Posterior cingulate gyrus (tissue), 11 donors: ENCODE results near the gene SDK1.
A peak's percentile ranks its signal among the peaks of the same experiment; 100 is the strongest.

Experiments
- DNase-seq, 10 donors: peaks; one replicate each; pipeline versions ENCODE4 v3.0.0 to v3.0.0-alpha.2; 2020 to 2021; ENCODE audit warnings: mixed read lengths in 3 of 10
- intact Hi-C: fragments of 100-400 bp; cut with DNase I; formaldehyde crosslinking; loops from one replicate; pipeline ENCODE4 v1.15.1; 2023

SDK1 gene

DNA sequence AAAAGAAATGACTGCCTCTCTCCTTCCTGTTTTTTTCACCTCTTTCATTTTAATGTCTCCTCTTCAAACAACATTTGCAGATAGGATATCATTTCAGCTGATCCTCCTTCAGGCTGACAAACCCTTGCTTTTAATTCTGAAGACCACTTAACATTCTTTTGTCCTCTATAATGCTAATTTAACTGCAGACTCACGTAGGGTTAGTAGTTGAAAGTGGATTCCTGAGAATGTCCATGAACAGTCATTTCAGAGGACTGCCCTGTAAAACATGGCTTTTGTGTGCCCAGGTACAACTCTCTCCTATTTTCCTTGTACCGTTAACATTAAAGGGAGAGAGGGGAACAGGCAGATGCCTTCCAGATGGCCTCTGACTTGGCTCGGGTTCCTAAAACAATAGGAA, 524.4 kb downstream of the SDK1 start:
- DNase-seq, result no peak
- intact Hi-C loops, result no loop called here

- intact Hi-C loops, result no loop called here
- DNase-seq, result no peak
These were observed 531.1 kb downstream of the SDK1 start for GRCh38 chr7:3832199-3832598.

- DNase-seq, result no peak
- intact Hi-C loops, result no loop called here
These were observed 534.1 kb downstream of the SDK1 start for GRCh38 chr7:3835109-3835508.

GRCh38 chr7:3836855-3837254, 535.8 kb downstream of the SDK1 start:
- no peak for DNase-seq
- intact Hi-C loops, result no loop called here

DNA sequence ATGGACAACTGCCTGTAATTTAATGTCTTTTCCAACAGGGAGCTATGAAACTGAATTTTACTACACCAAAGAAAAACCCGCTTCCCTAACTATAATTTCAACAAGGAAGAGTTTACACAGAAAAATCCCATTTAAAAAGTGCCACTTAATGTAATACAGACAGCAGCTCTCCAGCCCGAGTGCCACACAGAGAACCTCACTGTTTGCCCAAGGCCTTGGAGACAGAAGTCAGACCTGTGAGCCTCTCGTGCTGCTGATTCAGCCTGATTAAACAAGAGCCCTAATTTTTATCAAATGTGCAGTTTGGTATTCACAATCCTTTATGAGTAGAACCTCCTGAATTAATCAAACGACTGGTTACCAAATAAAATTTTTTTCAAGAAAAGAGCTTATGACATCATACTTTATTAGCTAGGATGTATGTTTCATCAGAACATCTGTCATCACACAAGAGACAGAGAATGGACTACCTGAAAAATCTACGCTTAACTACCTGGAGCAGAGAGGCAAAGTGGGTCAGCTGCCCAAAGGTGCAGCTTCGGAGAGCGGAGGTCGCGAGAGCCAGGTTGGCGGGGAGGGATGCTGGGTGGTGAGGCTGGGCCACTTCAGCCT, 543.6 kb downstream of the SDK1 start:
- DNase-seq, result no peak
- intact Hi-C loops, result no loop called here

GRCh38 chr7:3846738-3847137, 545.7 kb downstream of the SDK1 start:
- no peak for DNase-seq
- intact Hi-C loops, result no loop called here

- intact Hi-C loops, result no loop called here
- DNase-seq, result no peak
These were observed 546.3 kb downstream of the SDK1 start for GRCh38 chr7:3847336-3847735.

DNA sequence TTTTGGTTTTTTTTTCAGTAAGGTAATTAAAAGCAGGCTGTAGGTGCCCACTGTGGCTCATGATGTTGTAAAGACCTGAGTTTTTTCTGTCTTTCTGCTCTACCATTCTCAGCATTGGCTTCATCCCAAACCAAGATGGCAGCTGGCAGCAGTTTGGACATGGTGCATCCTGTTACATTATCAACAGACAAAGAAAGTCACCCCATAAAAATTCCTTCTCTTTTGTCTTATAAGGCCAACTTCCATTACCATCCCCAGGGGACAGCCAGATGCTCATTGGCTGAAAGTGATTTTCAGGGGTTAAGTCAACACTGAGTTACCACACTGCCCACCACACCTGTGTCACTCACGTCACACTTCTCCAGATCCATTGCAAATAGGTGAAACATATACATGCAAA, 558.4 kb downstream of the SDK1 start:
- DNase-seq, result no peak
- intact Hi-C loops, result no loop called here

GRCh38 chr7:3860932-3861331, 559.9 kb downstream of the SDK1 start:
- DNase-seq, result no peak
- intact Hi-C loops, result no loop called here

- intact Hi-C loops, result no loop called here
- no peak for DNase-seq
These were observed 560.3 kb downstream of the SDK1 start for GRCh38 chr7:3861386-3861785.

DNA sequence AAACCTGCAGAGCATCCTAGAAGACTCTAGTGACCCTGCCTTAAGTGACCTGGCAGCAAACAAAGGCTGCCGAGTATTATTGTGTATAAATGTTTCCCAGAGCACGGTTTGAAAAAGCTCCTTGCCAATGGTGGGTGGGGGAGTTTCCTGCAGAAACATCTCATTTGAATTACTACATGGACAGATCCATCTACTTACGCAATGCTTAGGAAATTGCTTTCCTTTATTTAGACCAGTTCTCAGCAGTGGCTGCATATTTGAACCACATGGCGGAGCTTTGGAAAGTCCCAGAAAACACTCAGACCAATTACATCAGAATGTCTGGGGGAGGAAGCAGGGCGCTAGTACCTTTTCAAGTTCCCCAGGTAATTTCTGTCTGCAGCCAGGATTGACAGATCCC, 560.9 kb downstream of the SDK1 start:
- DNase-seq, result no peak
- intact Hi-C loops, result no loop called here

DNA sequence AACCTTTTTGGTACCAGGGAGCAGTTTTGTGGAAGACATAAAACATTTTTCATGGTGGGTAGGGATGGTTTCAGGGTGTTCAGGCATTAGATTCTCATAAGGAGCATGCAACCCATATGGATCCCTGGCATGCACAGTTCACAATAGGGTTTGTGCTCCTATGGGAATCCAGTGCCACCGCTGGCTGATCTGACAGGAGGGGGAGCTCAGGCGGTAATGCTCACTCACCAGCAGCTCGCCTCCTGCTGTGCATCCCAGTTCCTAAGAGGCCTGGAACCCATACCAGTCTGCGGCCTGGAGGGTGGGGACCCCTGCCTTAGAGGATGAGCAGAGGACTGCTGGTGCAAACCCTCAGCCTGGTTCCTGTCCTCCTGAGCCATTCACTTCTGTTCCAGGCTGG, 561.7 kb downstream of the SDK1 start:
- intact Hi-C loops, result no loop called here
- no peak for DNase-seq

GRCh38 chr7:3866277-3866676, 565.2 kb downstream of the SDK1 start:
- DNase-seq, result no peak
- intact Hi-C loops, result no loop called here

DNA sequence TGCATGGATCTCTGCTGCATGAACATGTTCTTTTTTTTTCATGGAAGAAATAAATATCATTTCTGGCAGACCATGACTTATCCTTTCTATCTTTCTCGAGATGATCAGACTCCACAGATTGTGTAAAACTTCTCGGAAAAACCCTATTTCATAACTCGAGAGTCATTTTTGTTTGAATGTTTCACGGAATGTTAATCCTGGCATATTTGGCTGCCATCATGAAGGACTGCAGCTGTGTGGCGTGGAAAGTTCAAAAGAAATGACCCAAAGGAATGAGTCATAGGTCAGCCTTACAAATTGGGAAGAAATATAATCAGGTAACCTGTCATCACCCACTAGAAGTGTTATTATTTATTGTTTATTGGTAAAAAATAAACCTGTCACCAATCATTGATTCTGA, 566.8 kb downstream of the SDK1 start:
- intact Hi-C loops, result no loop called here

GRCh38 chr7:3879355-3880075, 578.5 kb downstream of the SDK1 start:
- intact Hi-C loops, result no loop called here
- no peak for DNase-seq

More for the DNA sequence above, 566.8 kb downstream of the SDK1 start:
- no peak for DNase-seq

DNA sequence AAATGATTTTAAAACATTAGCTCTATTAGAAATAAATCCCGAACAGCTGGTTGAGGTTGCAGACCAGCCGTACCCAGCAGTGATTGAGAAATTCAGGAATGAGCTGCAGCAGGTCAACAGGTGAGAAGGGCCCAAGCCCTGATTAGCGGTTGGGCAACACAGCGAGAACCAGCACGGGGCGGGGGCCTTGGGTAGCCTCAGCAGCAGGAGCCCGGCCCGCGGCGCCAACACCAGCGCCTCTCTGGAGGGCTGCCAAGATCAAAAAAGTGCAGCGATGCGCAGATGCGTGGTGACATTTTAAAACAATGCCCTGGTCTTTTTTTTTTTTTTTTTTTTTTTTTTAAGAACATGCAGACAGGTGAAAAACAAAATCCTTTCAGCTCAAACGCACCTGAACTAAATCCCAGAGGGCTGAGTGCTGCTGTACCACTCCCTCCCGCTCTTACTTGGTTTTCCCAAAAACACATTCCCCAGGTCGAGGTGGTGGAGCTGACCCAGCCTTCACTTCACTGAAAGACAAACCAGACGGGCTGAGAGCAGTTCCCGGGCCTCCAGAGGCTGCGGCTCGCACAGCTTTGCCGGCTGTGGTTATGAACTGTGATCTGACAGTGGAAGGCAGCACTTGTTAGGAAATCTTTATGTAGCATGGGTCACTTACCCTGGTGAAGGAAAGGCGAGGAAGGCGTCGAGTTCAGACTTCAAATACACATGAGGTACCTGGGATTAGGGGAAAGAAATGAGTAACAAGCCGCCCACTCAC, 579.4 kb downstream of the SDK1 start:
- DNase-seq, result no peak
- intact Hi-C loops, result no loop called here

DNA sequence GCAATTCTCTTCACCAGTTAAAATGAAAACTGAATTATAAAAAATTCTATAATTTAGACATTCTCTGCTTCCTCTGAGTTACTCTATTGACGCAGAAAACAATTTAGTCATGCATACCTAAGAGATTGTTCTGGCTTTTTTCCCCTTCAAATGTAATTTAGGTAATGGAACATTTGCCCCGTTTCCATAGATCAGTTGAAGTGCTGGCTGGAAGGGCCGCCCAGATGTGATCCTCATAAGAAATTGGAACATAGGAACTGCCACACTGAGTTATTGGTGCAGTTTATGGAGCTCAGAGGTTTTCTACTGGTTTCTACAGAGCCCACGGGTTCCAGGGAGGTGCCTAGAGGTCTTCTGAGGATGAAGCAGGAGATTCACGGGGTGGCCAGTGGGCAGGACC, 581.7 kb downstream of the SDK1 start:
- no peak for DNase-seq
- intact Hi-C loops, result no loop called here

DNA sequence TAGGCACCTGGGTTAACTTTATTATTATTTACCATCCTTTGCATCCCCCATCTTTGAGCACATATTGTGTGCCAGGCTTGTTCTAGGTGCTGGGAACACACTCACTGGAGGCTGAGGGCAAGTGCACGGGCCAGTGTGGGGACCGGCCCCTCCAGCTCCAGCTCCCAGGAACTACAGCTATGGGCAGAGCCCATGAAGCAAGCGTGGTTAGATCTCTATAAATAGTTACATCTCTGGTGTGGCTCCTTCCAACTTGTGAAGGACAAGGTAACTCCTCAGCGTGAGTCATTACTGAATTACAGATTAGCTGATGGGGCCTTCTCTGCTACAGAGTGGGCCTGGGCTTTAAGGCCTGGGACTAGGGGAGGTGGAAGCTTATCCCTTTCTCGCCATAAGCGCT, 583.5 kb downstream of the SDK1 start:
- DNase-seq, result no peak
- intact Hi-C loops, result no loop called here

- DNase-seq, result no peak
- intact Hi-C loops, result no loop called here
These were observed 586.1 kb downstream of the SDK1 start for GRCh38 chr7:3887096-3887690.

GRCh38 chr7:3888096-3888495, 587.0 kb downstream of the SDK1 start:
- no peak for DNase-seq
- intact Hi-C loops, result no loop called here

- DNase-seq, result peak in 1 of 10 donors; percentile 82
- intact Hi-C loops, result no loop called here
These were observed 591.1 kb downstream of the SDK1 start for GRCh38 chr7:3892157-3892556.
